GM23248 (cell line): ENCODE results near the gene TMEM266.

Experiments used
- EZH2 ChIP-seq: fragments of 200-600 bp; sonication (generic); IDR thresholded peaks from 2 replicates; pipeline ENCODE4 v1.6.1; 2018; ENCODE audit warnings: antibody characterized with exemption, mild to moderate bottlenecking; ENCODE audit not compliant: insufficient read depth, poor library complexity, severe bottlenecking
- EZH2phosphoT487 ChIP-seq: fragments of 200-600 bp; sonication (generic); IDR thresholded peaks from 2 replicates; pipeline ENCODE4 v1.6.1; 2018; ENCODE audit warnings: antibody characterized with exemption, moderate library complexity, mild to moderate bottlenecking, low read depth; ENCODE audit not compliant: insufficient read depth

DNA sequence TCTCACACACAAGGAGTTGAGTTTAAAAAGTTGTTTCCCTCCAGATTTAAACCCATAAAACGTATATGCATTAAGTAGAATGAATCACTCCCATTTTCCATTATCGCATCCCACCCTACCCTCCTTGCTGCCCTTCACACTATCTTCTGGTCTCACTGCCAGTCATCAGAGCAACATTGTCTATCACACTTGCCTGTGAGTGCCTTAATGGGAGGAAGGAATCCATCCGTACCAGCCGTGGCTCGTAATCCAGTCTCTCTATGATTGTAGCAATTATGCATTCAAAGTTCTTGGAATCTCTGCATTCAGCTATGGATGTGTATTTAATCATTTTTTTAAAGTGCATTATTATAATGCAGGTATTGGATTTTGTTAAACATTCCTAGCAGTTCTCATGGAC is 1.9 kb downstream of the TMEM266 start:
- TF ChIP-seq EZH2 (no peak), EZH2phosphoT487 (no peak)
